Lung (tissue), 12 donors: ENCODE measurements around the gene ADRA2B. TPM values are rescaled to one million over a fixed set of nuclear protein-coding genes. Genes with fewer than 3 reads are reported as not detected.

ENCODE experiments used
- ATAC-seq: fragments of 200-7000 bp; cut with Tn5 transposase; one replicate; pipeline ENCODE4 v1.9.1; 2020; ENCODE audit warnings: moderate number of reproducible peaks; ENCODE audit not compliant: insufficient read depth, low FRiP score
- DNase-seq, 3 donors: peaks; one replicate each; pipeline ENCODE4 v3.0.0-alpha.2; 2013 to 2017
- H3K27ac ChIP-seq, 2 donors: one replicate each; pipeline ENCODE4 v1.5.1; 2013; ENCODE audit warnings: mild to moderate bottlenecking in 2 of 2, moderate library complexity in 2 of 2, control low read depth in 1 of 2, inconsistent platforms in 1 of 2, low read depth in 1 of 2, low read length in 1 of 2
- H3K27me3 ChIP-seq, 3 donors: one replicate each; pipeline ENCODE4 v1.5.1; 2013; ENCODE audit warnings: low read length in 2 of 3; ENCODE audit not compliant: control insufficient read depth in 3 of 3, insufficient read depth in 3 of 3
- H3K36me3 ChIP-seq, 4 donors: one replicate each; pipeline ENCODE4 v1.5.1; 2013; ENCODE audit warnings: low read length in 4 of 4, mild to moderate bottlenecking in 1 of 4, moderate library complexity in 1 of 4; ENCODE audit not compliant: control insufficient read depth in 4 of 4, insufficient read depth in 4 of 4
- H3K4me1 ChIP-seq, 5 donors: one replicate each; pipeline ENCODE4 v1.5.1; 2013; ENCODE audit warnings: low read length in 5 of 5, mild to moderate bottlenecking in 2 of 5, moderate library complexity in 1 of 5; ENCODE audit not compliant: control insufficient read depth in 5 of 5, insufficient read depth in 5 of 5
- H3K4me3 ChIP-seq: one replicate; pipeline ENCODE4 v1.5.1; 2013; ENCODE audit warnings: mild to moderate bottlenecking, control low read depth, moderate library complexity
- H3K9ac ChIP-seq, 2 donors: one replicate each; pipeline ENCODE4 v1.5.1; 2013; ENCODE audit warnings: low read length in 2 of 2, control low read depth in 1 of 2; ENCODE audit not compliant: insufficient read depth in 1 of 2
- H3K9me3 ChIP-seq, 4 donors: one replicate each; pipeline ENCODE4 v1.5.1; 2013; ENCODE audit warnings: low read length in 3 of 4, mild to moderate bottlenecking in 1 of 4, moderate library complexity in 1 of 4; ENCODE audit not compliant: control insufficient read depth in 4 of 4, insufficient read depth in 3 of 4
- WGBS, 2 donors: extraction: QIAGEN DNeasy Blood & Tissue Kit; methylation state at CpG; one replicate each; pipeline ENCODE4 v1.1.7; 2013; 5-methylcytosine and 5-hydroxymethylcytosine counted together
- polyA plus RNA-seq, 2 donors: library from polyadenylated mRNA; stranded (reverse); fragments of 200-250 nt; gene quantifications; one replicate each; pipeline ENCODE4 v1.2.1, GENCODE V29; 2013
- total RNA-seq, 2 donors: library from RNA; depleted of rRNA in 1 of 2; stranded (reverse); fragments of >200 nt in 1 of 2; gene quantifications; one replicate each; pipeline ENCODE4 v1.2.1, GENCODE V29; 2014 to 2021
- TF ChIP-seq, protein P1 (sequence below): IDR thresholded peaks from 2 replicates; pipeline ENCODE4 v1.5.1; 2012; ENCODE audit warnings: mild to moderate bottlenecking; ENCODE audit errors: control extremely low read depth, extremely low read depth
- donor health status: control.
- donor health status: control.
- donor health status: Bipolar disorder and iron deficiency.
- donor health status: healthy.
- donor health status: DM: yes; HTN: yes; CAD: no.

Gene ADRA2B
- total and polyA plus RNA-seq, 4 donors, result 0.21 to 0.88 (median 0.28) TPM

DNA sequence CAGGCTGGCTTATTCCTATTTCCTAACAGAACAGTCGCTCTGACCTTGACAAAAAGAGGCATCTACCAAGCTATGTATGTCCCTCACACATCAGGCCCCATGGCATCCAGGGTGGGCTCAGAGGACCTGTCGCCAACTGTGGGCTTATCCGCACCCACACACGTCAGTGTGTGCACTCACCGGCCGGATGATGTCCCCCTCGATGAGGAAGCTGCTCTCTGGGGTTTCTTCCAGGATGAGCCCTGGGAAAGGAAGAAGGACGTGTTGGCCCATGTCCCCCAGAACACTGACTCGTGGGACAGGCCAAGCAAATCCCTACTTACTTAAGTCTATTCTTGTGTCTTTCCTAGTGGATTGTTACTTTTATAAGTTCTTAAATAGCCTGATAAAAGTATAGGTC lies 18.8 kb upstream of the ADRA2B start:
- no peak for DNase-seq
- Histone ChIP-seq H3K9ac (no peak overlapping the region), H3K4me1 (no peaks in the 10 kb centered on the region), H3K9me3 (no peaks in the 10 kb centered on the region), H3K4me3 (no peak overlapping the region), H3K36me3 (no peaks in the 10 kb centered on the region), H3K27me3 (no peaks in the 10 kb centered on the region), H3K27ac (no peak overlapping the region)
- no peak for ATAC-seq
- TF ChIP-seq, protein P1, sequence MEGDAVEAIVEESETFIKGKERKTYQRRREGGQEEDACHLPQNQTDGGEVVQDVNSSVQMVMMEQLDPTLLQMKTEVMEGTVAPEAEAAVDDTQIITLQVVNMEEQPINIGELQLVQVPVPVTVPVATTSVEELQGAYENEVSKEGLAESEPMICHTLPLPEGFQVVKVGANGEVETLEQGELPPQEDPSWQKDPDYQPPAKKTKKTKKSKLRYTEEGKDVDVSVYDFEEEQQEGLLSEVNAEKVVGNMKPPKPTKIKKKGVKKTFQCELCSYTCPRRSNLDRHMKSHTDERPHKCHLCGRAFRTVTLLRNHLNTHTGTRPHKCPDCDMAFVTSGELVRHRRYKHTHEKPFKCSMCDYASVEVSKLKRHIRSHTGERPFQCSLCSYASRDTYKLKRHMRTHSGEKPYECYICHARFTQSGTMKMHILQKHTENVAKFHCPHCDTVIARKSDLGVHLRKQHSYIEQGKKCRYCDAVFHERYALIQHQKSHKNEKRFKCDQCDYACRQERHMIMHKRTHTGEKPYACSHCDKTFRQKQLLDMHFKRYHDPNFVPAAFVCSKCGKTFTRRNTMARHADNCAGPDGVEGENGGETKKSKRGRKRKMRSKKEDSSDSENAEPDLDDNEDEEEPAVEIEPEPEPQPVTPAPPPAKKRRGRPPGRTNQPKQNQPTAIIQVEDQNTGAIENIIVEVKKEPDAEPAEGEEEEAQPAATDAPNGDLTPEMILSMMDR, result no peak
- 80 to 82% methylated on average over 9 of the region's 9 CpGs for WGBS, 2 donors

DNA sequence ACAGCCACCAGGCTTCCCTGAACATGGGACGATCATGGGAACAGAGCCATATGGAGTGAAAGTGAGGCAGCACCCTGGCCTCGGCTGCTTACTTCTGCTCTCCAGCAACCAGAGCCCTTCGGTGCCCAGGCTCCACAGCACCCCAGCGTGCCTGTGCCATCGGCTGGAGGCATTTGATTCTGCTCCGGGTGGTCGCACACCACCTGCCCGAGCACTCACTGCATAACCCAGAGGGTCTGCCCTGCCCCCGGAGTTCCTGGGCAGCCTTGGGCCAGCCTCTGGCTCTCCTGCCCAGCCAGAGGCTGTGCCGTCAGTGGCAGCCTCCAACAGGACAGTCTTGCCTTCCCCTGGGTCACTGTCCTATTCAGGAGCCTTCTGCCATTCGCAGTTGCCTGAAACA lies 18.1 kb upstream of the ADRA2B start:
- Histone ChIP-seq H3K27me3 (no peaks in the 10 kb centered on the region), H3K9me3 (no peaks in the 10 kb centered on the region), H3K9ac (no peak overlapping the region), H3K4me1 (no peaks in the 10 kb centered on the region), H3K27ac (no peak overlapping the region), H3K36me3 (no peaks in the 10 kb centered on the region), H3K4me3 (no peak overlapping the region)
- no peak for DNase-seq
- 87 to 96% methylated on average over 11 of the region's 11 CpGs for WGBS, 2 donors
- ATAC-seq, result no peak
- TF ChIP-seq, protein P1, result no peak

DNA sequence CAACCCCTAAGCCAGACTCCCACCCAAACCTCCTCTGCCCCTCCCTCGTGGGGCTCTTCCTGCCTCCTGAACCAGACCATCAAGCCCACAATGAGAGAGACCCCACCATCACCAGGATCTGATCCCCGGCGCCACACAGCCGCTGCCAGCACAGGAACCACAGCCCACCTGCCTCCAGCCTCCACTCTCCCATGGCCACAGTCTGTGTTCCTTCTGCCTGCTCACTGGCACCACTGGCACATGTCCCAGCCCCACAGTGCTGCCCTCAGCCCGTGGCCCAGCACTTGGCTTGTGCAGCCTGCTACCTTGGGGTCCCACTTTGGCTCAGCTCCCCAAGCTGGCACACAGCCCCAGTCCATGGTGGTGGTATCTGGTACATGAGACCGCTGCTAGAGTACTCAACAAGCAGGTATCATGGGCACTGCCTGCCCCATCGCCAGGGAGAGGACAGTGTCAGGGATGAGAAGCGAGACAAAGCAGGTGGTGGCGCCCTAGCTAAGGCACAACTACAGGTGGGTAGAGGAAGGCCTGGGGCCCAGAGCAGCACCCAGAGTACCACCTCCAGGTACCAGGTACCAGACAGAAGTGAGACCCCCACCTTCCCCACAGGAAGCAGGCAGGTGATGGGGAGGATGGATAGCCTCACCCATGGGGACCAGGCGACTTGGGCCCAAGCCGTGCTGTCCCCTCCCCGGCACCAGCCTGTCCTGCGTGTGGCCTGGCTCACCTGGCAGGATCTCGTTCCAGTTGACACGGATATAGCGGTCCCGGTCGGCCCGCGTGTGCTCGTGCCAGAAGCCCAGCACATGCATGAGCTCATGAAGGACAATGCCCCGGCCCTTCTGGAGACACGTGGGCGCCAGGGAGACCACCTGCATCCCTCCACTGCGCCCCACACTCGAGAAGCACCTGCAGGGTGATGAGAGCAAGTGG lies 15.7 kb upstream of the ADRA2B start:
- ATAC-seq, result no peak
- DNase-seq, result no peak

More for the DNA sequence above, 15.7 kb upstream of the ADRA2B start:
- 91 to 95% methylated on average over 26 of the region's 26 CpGs for WGBS, 2 donors
- Histone ChIP-seq H3K9ac (no peak overlapping the region), H3K4me3 (no peak overlapping the region), H3K9me3 (no peaks in the 10 kb centered on the region), H3K27me3 (no peaks in the 10 kb centered on the region), H3K36me3 (no peaks in the 10 kb centered on the region), H3K27ac (no peak overlapping the region), H3K4me1 (no peaks in the 10 kb centered on the region)
- TF ChIP-seq, protein P1, result no peak
